ENCODE results near the gene SOWAHA. TPM values are rescaled to one million over a fixed set of nuclear protein-coding genes. Genes with fewer than 3 reads are reported as not detected.

Gene SOWAHA
- polyA plus RNA-seq, 2 of the 4 experiments (the other 2 are of a cell fraction) = 0.06 to 0.10 TPM

DNA sequence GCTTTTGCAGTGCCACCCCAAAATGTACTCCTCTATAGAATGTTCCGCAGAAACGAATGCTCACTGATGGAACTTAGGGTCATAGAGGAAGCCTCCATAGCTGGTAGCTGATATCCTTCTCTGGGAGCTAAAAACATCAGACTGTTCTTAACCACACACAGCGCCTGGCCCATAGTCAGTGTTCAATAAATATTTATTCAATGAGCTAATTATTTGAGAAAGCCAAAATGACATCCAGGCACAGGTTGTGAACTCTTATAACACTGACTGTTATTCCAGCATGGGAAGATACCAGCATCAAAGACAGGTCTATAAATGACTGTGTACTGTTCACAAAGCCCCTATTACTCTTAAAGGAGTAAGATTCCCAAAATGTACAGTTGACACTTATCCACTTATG, 40.2 kb downstream of the SOWAHA start:
- ATAC-seq (no peak), FAIRE-seq (no peak), DNase-seq (ENCODE audit: low read depth in 1 of 2, low spot score in 1 of 2) (no peak)
- no peak overlapping the region for H3K4me2 ChIP-seq
- no peaks in the 10 kb centered on the region for H3K4me1 ChIP-seq
- H3K27ac ChIP-seq = no peak overlapping the region
- ChIA-PET POLR2A (no interaction called here), CTCF (interaction anchor here (1.3 to 3.5 kb wide), 4 partner anchors 7 to 33 kb away, joined by 3 to 13 read pairs (median 8); partner anchors contain the start of gene SHROOM1)
- H3K4me3 ChIP-seq = no peak overlapping the region
- H3K9me3 ChIP-seq = no peaks in the 10 kb centered on the region
- WGBS (ENCODE audit: missing lambda C conversion rate) = 63% methylated on average over 3 of the region's 3 CpGs
- TF ChIP-seq, protein P1, sequence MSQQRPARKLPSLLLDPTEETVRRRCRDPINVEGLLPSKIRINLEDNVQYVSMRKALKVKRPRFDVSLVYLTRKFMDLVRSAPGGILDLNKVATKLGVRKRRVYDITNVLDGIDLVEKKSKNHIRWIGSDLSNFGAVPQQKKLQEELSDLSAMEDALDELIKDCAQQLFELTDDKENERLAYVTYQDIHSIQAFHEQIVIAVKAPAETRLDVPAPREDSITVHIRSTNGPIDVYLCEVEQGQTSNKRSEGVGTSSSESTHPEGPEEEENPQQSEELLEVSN (IDR thresholded peaks at IDR 0.05; ENCODE audit: borderline replicate concordance, low read depth) = no peak
- TF ChIP-seq ZNF302 (CRISPR knock-in tag; IDR thresholded peaks at IDR 0.05) (no peak), RFX5 (IDR thresholded peaks at IDR 0.05) (no peak), GATA3 (IDR thresholded peaks at IDR 0.05; ENCODE audit: borderline replicate concordance) (no peak), CBX8 (IDR thresholded peaks at IDR 0.05) (no peak), EHF (CRISPR knock-in tag; IDR thresholded peaks at IDR 0.05) (no peak), RARB (CRISPR knock-in tag; IDR thresholded peaks at IDR 0.05) (no peak), EHMT2 (IDR thresholded peaks at IDR 0.05; ENCODE audit: low read depth) (no peak), NPAS2 (CRISPR knock-in tag; IDR thresholded peaks at IDR 0.05; ENCODE audit: borderline replicate concordance) (no peak), ZFP36 (IDR thresholded peaks at IDR 0.05; ENCODE audit: borderline replicate concordance, partially characterized antibody) (no peak), TFCP2L1 (CRISPR knock-in tag; IDR thresholded peaks at IDR 0.05) (no peak), ZSCAN20 (CRISPR knock-in tag; IDR thresholded peaks at IDR 0.05) (no peak), TP53 (CRISPR knock-in tag; IDR thresholded peaks at IDR 0.05) (no peak), MAZ (IDR thresholded peaks at IDR 0.05; ENCODE audit: borderline replicate concordance, low read depth, low read length) (no peak), KDM5A (IDR thresholded peaks at IDR 0.05) (no peak)
- TF ChIP-seq, protein P2, sequence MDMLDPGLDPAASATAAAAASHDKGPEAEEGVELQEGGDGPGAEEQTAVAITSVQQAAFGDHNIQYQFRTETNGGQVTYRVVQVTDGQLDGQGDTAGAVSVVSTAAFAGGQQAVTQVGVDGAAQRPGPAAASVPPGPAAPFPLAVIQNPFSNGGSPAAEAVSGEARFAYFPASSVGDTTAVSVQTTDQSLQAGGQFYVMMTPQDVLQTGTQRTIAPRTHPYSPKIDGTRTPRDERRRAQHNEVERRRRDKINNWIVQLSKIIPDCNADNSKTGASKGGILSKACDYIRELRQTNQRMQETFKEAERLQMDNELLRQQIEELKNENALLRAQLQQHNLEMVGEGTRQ (IDR thresholded peaks at IDR 0.05) = no peak
- TF ChIP-seq, protein P3, sequence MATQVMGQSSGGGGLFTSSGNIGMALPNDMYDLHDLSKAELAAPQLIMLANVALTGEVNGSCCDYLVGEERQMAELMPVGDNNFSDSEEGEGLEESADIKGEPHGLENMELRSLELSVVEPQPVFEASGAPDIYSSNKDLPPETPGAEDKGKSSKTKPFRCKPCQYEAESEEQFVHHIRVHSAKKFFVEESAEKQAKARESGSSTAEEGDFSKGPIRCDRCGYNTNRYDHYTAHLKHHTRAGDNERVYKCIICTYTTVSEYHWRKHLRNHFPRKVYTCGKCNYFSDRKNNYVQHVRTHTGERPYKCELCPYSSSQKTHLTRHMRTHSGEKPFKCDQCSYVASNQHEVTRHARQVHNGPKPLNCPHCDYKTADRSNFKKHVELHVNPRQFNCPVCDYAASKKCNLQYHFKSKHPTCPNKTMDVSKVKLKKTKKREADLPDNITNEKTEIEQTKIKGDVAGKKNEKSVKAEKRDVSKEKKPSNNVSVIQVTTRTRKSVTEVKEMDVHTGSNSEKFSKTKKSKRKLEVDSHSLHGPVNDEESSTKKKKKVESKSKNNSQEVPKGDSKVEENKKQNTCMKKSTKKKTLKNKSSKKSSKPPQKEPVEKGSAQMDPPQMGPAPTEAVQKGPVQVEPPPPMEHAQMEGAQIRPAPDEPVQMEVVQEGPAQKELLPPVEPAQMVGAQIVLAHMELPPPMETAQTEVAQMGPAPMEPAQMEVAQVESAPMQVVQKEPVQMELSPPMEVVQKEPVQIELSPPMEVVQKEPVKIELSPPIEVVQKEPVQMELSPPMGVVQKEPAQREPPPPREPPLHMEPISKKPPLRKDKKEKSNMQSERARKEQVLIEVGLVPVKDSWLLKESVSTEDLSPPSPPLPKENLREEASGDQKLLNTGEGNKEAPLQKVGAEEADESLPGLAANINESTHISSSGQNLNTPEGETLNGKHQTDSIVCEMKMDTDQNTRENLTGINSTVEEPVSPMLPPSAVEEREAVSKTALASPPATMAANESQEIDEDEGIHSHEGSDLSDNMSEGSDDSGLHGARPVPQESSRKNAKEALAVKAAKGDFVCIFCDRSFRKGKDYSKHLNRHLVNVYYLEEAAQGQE (IDR thresholded peaks at IDR 0.05) = no peak

GRCh38 chr5:132853790-132854189, 40.7 kb downstream of the SOWAHA start:
- POLR2A ChIA-PET = no interaction called here
- WGBS (ENCODE audit: missing lambda C conversion rate) = 11% methylated on average over 1 of the region's 1 CpG
- TF ChIP-seq, protein P4, sequence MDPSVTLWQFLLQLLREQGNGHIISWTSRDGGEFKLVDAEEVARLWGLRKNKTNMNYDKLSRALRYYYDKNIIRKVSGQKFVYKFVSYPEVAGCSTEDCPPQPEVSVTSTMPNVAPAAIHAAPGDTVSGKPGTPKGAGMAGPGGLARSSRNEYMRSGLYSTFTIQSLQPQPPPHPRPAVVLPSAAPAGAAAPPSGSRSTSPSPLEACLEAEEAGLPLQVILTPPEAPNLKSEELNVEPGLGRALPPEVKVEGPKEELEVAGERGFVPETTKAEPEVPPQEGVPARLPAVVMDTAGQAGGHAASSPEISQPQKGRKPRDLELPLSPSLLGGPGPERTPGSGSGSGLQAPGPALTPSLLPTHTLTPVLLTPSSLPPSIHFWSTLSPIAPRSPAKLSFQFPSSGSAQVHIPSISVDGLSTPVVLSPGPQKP (IDR thresholded peaks at IDR 0.05; ENCODE audit: low read depth, low read length) = no peak
- TF ChIP-seq NFE2L2 (conservative IDR thresholded peaks at IDR 0.05; ENCODE audit: low read length) (no peak), KDM1A (IDR thresholded peaks at IDR 0.05; ENCODE audit: low read depth) (no peak), MYC (IDR thresholded peaks at IDR 0.05; ENCODE audit: borderline replicate concordance, low read length) (no peak), CTCF (IDR thresholded peaks at IDR 0.05) (no peak), KDM5A (IDR thresholded peaks at IDR 0.05) (no peak), HEYL (CRISPR knock-in tag; IDR thresholded peaks at IDR 0.05) (no peak), CBX2 (IDR thresholded peaks at IDR 0.05; ENCODE audit: borderline replicate concordance, low read depth) (no peak), ZFP36 (IDR thresholded peaks at IDR 0.05; ENCODE audit: borderline replicate concordance, partially characterized antibody) (no peak), CHD2 (IDR thresholded peaks at IDR 0.05; ENCODE audit: low read length, partially characterized antibody) (no peak), MAX (IDR thresholded peaks at IDR 0.05) (no peak), BHLHE40 (IDR thresholded peaks at IDR 0.05; ENCODE audit: low read depth, low read length) (no peak)
- Histone ChIP-seq H3K4me1 (no peaks in the 10 kb centered on the region), H3K9me3 (no peaks in the 10 kb centered on the region), H3K4me2 (no peak overlapping the region), H3K27ac (no peak overlapping the region), H3K4me3 (no peak overlapping the region)
- FAIRE-seq (no peak), ATAC-seq (no peak), DNase-seq (ENCODE audit: low read depth in 1 of 2, low spot score in 1 of 2) (no peak)
- CTCF ChIA-PET = interaction anchor here (1.0 to 2.1 kb wide), 4 partner anchors 11 to 33 kb away, joined by 3 to 10 read pairs (median 6); partner anchors contain the start of gene SHROOM1
